HG02884 (cell line): ENCODE data around the gene ISLR.

ENCODE experiments used
- ATAC-seq: cut with Tn5 transposase; IDR thresholded peaks from one replicate; pipeline ENCODE4 v1.9.1; 2021; ENCODE audit warnings: mild to moderate bottlenecking, moderate library complexity; ENCODE audit not compliant: unreplicated experiment

Gene ISLR

DNA sequence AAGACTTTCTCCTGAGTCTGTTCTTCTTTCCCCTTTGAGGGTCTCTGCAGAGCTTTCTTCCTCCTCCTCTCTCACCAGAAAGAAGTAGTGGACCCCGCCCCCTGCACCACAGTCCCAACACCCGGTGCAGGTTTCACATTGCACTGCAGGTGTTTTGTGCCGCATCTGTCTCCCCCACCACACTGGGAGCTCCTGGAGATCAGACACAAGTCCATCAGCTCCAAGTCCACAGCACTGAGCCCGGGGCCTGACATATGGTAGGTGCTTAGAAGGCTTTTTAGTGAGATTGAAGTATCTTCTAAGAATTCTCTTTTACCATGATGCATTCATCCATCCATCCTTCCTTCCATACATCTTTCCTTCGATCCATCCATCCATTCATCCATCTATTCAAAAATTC, 19.2 kb downstream of the ISLR start:
- ATAC-seq, result no peak

DNA sequence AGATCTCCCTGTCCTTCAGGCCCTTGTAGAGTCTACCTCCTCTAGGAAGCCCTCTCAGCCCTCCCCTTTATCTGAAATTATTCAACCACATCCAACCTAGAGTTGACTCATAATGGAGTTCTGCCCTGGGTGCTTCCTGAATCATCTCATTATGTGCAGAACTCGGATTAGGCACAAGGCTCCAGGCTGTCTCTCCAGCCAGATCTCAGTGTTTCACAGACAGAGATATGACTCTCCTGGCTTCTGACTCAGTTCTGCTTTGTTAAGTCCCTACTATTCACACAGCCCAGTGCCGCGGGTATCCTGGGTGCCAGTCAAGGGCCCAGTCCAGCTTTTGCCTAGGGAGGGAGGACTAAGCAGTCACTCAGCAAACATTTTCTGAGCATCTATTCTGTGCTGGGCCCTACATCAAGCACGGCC, 19.8 kb downstream of the ISLR start:
- no peak for ATAC-seq

- ATAC-seq, result no peak
These were observed 20.4 kb downstream of the ISLR start for GRCh38 chr15:74193905-74194304.

DNA sequence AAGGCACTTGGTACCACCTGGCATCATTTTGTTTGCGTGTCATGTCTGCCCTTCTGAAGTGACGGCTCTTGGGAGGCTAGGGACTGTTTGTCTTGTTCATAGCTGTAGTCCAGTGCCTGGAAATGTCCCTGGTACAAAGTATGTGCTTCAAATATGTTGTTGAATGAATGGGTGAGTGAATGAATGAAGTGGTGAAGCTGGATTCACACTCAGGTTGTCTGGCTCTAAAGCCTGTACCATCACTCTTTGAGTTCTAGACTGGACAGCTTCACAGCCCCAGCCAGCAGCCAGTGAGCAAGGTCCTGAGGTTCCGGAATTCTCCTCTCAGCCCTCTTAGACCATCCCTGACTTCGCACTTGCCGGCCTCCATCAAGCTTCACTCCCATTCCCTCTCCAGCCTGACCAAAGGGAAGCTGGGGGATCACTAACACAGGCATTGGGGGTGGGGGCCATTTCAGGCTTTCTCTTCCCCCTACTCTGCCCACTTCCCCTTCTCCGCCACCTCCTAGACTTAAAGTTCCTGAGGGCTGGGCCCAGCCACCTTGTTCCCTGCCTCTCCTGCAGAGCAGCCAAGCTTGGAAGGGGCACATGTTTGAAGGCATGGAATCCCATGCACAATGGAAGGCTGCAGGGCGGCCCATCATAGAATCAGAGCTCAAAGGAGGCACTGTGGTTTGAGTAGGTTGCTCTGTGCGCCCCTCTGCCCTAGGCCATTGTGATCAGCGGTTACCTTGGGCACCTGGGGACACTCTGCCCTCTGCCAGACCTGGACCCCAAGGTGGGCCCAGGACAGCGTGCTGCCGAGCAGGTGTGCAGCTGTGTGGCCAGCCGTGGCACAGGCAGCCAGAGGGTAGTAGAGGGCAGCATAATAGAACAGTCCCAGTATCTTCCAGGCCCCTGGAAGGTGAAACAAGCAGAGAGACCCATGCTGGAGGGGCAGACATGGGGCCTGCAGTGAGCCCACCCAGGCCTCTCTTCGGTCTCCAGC, 21.4 kb downstream of the ISLR start:
- no peak for ATAC-seq

DNA sequence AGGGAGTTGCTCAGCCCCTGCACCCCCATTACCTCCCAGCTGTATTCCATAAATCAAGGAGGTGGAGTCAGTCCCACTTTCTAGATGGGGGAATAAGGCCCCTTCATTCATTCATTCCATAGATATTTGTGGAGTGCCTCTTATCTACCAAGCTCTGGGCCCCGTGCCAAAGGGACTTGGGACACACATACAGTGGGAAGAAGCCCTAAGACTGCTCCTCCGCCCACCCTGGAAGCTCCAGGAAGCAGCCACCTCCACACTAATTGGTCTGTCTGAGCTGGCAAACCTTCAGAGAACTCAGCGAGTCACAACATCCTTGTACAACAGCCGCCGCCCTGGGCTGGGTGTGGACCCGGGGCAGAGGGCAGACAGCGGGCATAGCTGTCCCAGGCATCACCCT, 22.7 kb downstream of the ISLR start:
- ATAC-seq, result no peak

DNA sequence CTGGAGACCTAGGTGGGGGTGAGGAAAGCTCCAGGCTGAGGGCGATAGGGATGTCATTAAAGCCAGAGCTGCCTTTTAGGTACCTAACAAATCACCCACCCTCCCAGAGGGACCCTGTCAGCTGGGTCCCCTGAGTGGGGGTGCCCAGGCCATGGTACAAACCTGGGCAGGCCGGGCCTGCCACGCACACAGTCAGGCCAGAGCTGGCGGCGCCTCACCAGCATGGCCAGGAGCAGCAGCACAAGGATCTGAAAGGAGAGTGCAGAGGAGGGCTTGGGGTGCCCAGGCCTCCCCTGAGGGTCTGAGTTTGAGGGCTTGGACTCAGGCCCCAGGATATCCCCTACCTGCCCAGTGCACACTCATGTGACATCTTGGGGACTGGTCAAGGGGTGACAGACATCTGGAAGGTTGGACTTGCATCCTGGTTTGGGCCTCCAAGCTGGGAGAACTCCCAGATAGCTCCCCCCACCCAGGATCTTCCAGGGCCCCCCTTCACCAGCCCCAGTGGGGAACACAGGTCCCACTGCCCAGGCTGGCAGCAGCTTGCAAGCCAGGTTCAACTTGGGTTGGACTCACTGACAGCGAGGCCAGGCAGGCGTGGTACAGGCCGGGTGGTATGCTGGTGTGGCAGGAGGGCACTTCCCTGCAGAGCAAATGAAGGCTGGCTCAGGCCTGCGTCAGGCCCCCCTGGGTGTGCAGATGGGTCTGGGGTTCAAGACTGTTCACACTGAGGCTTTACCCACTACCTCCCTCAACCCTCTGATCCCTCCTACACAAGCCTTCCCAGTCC, 23.9 kb downstream of the ISLR start:
- no peak for ATAC-seq

GRCh38 chr15:74199297-74199652, 25.8 kb downstream of the ISLR start:
- no peak for ATAC-seq

DNA sequence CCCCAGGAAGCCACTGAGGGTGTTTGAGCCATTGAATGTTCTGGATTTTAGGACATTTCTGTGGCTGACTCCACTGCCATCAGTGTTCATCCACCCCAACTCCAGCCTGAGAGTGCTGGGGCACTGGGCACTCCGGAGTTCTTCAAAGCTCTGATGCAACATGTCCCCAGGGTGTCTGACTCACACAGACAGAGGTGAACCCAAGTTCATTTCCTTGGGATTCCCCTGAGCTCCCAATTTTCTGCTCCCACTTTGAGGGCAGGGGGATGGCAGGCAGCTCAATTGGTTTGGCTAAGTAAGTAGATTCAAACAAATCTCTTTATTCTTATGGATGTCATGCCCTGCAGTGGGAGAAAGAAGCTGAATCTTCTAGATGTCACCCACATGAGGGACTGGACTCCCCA, 26.9 kb downstream of the ISLR start:
- ATAC-seq, result no peak

- no peak for ATAC-seq
These were observed 27.4 kb downstream of the ISLR start for GRCh38 chr15:74200871-74201419.

GRCh38 chr15:74201710-74202420, 28.4 kb downstream of the ISLR start:
- no peak for ATAC-seq

DNA sequence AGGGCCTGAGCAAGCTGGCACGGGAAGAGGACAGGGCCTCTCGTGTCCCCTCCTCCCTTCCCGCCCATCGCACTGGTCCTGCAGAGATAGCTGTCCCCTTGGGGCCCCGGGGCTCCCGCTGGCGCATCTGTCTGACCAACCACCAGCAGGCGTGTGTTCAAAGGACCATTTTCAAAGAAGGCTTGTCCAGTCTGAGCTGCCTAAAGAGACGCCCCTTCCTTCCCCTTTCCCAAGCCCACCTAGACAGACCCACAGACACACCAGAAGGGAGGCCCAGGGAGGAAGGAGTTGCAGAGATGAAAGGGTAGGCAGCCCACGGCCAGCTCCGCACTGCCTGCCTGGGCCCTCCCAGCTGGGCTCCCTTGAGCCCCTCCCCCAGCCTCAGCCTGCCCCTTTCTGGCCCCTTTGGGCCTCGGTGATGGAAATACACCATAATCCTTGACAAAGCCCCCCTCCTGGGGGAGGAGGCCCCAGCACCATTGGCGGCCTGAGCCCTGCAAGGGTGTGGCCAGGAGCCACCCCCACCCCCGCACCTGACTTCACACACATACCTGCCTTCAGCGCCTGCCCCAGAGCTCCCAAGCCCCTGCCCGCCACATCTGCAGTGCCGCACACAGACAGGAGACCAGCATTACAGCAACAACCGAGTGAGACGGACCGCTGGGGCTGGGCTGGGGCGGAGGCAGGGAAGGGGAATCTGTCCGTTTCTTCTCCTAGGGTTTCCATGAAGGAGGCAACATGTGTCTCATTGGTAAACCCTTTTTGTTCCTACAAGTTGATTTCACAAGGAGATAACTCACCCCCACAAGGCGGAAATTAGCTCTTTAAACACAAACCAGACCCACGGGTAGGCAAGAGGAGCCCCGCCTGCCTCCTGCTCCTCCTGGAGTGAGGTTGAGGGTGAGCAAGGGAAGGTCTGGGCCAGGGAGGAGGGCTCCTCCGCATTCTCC, 29.2 kb downstream of the ISLR start, which contains the start of gene STRA6:
Gene STRA6, minus strand, starts transcription at position 336 of the 950 bp plus-strand sequence. CDS start 520 bp downstream, outside the sequence.
- ATAC-seq, result no peak

- ATAC-seq, result no peak
These were observed 30.5 kb downstream of the ISLR start for GRCh38 chr15:74203914-74204431.

DNA sequence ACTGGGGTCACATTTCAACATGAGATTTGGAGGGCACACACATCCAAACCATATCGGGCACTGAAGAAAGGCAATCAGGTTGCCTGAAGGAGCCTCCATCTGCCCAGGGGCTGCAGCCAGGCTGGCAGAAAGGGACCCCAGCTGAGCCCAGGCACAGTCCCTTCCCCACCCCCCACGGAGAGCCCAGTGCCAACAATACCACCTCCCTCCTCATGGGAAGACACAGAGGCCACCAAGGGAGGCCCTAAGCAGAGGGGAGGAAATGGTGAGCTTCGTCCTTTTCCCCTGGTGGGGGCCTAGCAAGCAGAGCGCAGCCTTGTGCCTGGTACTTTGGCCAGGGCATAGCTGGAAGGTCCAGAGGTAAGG, 32.1 kb downstream of the ISLR start:
- no peak for ATAC-seq

- ATAC-seq, result no peak
These were observed 33.3 kb downstream of the ISLR start for GRCh38 chr15:74206801-74207281.

DNA sequence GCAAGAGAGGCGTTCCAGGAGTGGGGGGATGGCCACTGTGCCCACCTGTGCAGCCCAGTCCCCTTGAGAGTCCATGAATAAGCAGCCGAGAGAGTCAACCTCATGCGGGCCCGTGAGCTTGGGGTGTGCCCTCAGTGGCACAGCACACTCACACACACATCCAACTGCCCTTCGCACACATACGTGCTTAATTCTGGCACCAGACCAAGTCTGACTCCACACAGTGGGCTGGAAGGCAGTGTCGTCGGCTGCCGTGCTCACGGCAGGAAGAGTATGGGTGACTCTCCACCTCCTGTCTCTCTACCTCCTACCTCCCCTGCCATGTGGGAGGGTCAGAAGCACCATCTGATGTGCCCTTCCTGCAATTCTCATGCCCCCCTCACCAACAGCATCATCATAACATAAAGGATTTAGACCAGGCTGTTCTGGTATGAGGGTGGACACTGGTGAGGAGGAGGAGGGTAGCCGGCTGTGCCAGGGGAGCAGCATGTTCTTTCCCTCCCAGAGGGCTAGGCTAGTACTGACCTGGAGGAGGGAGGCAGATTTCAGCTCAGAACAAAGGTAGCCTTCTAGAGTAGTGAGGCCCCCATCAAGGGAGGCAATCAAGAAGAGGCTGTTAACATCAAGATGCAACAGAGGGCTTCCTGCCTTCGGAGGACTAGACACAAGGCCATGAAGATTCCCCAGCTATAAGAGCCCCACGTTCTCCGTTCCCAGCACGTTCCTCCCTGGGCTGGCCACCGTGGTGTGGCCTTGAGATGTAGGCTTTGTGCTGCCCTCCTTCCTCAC, 34.3 kb downstream of the ISLR start:
- ATAC-seq, result no peak

- no peak for ATAC-seq
These were observed 35.0 kb downstream of the ISLR start for GRCh38 chr15:74208496-74208895.

DNA sequence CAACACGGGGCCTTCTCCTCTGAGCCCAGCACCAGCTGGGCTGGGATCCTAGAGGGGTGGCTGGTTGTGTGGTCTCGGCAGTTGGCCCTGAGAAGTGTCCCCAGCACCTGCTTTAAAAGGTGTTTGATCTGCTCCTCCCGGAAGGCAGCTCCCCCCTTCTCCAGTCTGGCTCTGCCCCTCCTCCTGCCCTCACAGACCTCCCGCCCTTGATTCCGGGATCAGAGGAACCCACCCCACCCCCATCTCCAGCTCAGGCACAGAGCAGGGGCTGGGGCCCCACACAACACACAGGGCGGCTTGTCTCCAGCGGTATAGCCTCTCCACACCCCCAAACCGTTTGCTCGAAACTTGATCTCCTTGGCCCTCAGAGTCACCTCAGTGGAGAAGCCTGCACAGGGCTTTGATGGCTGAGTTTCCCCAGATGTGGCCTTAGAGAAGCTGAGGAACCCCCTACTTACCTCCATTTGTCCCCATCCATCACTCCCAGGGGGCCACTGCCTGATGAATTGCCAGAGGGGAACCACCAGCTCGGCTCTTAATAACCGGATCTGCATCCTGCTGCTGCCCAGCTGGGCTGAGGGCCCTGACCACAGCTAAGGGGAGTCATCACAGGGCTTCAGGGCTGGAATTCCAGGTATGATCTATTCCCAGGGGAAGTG, 35.5 kb downstream of the ISLR start:
- no peak for ATAC-seq

GRCh38 chr15:74209560-74209958, 36.0 kb downstream of the ISLR start:
- ATAC-seq, result no peak
